Measurements from ENCODE around the gene SGSM1. TPM values are rescaled to one million over a fixed set of nuclear protein-coding genes. Genes with fewer than 3 reads are reported as not detected.

The SGSM1 gene
- total and polyA plus RNA-seq, 10 donors, result 0.16 to 1.3 (median 0.53) TPM

- Histone ChIP-seq H3K9me3 (no peaks in the 10 kb centered on the region), H3K27ac (no peak overlapping the region), H3K4me3 (no peak overlapping the region), H3K4me1 (no peaks in the 10 kb centered on the region), H3K36me3 (no peaks in the 10 kb centered on the region), H3K27me3 (replicated peaks in 1 of 7) (peaks cover 0 to 38% (median 0%) of the 10 kb centered on the region in 7 donors)
- 76 to 90% (median 81%) methylated on average over 3 of the region's 3 CpGs for WGBS, 5 donors
- TF ChIP-seq CTCF (IDR thresholded peaks at IDR 0.05 in 8 of 11, conservative IDR thresholded peaks at IDR 0.05 in 3 of 11) (no peak), POLR2A (IDR thresholded peaks at IDR 0.05) (no peak), POLR2AphosphoS5 (IDR thresholded peaks at IDR 0.05) (no peak)
- no peak for DNase-seq
- intact Hi-C loops (cut with DNase I; ENCODE audit: low total_unique reads), result no loop called here
Measured at GRCh38 chr22:24942301-24942700, 136.3 kb downstream of the SGSM1 start.

DNA sequence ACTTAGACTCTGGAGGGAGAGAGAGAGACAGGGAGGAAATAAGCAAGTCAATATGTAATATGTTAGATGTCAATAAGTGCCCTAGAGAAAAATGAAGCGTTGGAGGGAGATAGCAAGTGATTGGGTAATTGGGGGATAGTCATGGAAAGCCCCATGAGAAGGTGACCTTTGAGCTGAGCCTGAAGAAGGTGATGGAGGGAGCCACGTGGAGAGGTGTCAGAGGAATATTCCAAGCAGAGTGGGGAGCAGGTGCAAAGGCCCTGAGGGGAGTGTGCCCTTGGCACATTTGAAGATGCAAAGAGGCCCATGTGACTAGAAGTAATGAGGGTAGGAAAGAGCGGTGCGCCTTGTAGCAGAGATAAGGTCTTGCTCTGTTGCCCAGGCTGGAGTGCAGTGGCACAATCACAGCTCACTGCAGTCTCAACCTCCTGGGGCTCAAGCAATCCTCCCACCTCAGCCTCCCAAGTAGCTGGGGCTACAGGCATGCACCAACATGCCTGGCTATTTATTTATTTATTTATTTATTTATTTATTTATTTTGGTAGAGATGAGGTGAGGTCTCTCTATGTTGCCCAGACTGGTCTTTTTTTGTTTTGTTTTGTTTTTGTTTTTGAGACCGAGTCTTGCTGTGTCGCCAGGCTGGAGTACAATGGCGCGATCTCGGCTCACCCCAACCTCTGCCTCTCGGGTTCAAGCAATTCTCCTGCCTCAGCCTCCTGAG, 138.4 kb downstream of the SGSM1 start:
- 87 to 95% (median 94%) methylated on average over 10 of the region's 10 CpGs for WGBS, 5 donors
- Histone ChIP-seq H3K9me3 (no peaks in the 10 kb centered on the region), H3K4me3 (no peak overlapping the region)

GRCh38 chr22:24945430-24945829, 139.4 kb downstream of the SGSM1 start:
- H3K27ac ChIP-seq, result no peak overlapping the region
- no peaks in the 10 kb centered on the region for H3K4me1 ChIP-seq
- no peaks in the 10 kb centered on the region for H3K9me3 ChIP-seq
- peaks cover 0 to 48% (median 7%) of the 10 kb centered on the region in 7 donors for H3K27me3 ChIP-seq (replicated peaks in 1 of 7)
- intact Hi-C loops (cut with DNase I; ENCODE audit: low total_unique reads), result no loop called here
- WGBS, 5 donors, result 84 to 93% (median 88%) methylated on average over 4 of the region's 4 CpGs
- H3K4me3 ChIP-seq, result no peak overlapping the region
- DNase-seq, result no peak
- TF ChIP-seq POLR2AphosphoS5 (IDR thresholded peaks at IDR 0.05) (no peak), POLR2A (IDR thresholded peaks at IDR 0.05) (no peak), CTCF (IDR thresholded peaks at IDR 0.05 in 8 of 11, conservative IDR thresholded peaks at IDR 0.05 in 3 of 11) (no peak)
- no peaks in the 10 kb centered on the region for H3K36me3 ChIP-seq

More for the DNA sequence above, 138.4 kb downstream of the SGSM1 start:
- no peaks in the 10 kb centered on the region for H3K4me1 ChIP-seq
- H3K27ac ChIP-seq, result no peak overlapping the region
- peaks cover 0 to 41% (median 0%) of the 10 kb centered on the region in 7 donors for H3K27me3 ChIP-seq (replicated peaks in 1 of 7)
- TF ChIP-seq POLR2A (IDR thresholded peaks at IDR 0.05), result no peak
- no peak for TF ChIP-seq CTCF (IDR thresholded peaks at IDR 0.05 in 8 of 11, conservative IDR thresholded peaks at IDR 0.05 in 3 of 11)
- TF ChIP-seq POLR2AphosphoS5 (IDR thresholded peaks at IDR 0.05), result no peak
- no peaks in the 10 kb centered on the region for H3K36me3 ChIP-seq
- intact Hi-C loops (cut with DNase I; ENCODE audit: low total_unique reads), result no loop called here
- no peak for DNase-seq

GRCh38 chr22:24947383-24947782, 141.4 kb downstream of the SGSM1 start:
- no peaks in the 10 kb centered on the region for H3K9me3 ChIP-seq
- intact Hi-C loops (cut with DNase I; ENCODE audit: low total_unique reads), result no loop called here
- TF ChIP-seq POLR2AphosphoS5 (IDR thresholded peaks at IDR 0.05) (no peak), POLR2A (IDR thresholded peaks at IDR 0.05) (no peak), CTCF (IDR thresholded peaks at IDR 0.05 in 8 of 11, conservative IDR thresholded peaks at IDR 0.05 in 3 of 11) (no peak)
- WGBS, 5 donors, result 77 to 96% (median 90%) methylated on average over 7 of the region's 7 CpGs
- H3K27ac ChIP-seq, result no peak overlapping the region
- peaks cover 0 to 68% (median 17%) of the 10 kb centered on the region in 7 donors for H3K27me3 ChIP-seq (replicated peaks in 1 of 7)
- no peaks in the 10 kb centered on the region for H3K36me3 ChIP-seq
- DNase-seq, result no peak
- H3K4me3 ChIP-seq, result no peak overlapping the region
- H3K4me1 ChIP-seq, result peaks cover 0 to 10% (median 6%) of the 10 kb centered on the region in 6 donors
